ENCODE data around the gene FAM227A. TPM values are rescaled to one million over a fixed set of nuclear protein-coding genes. Genes with fewer than 3 reads are reported as not detected.

FAM227A gene
- 0.27 TPM for total RNA-seq
- long read RNA-seq = 0 reads

GRCh38 chr22:38656256-38657044, at the start of gene FAM227A, which contains the start of gene CBY1:
Gene FAM227A, minus strand, starts transcription at chr22:38656392. Its CDS starts 6,224 bp downstream, at chr22:38650168.
Gene CBY1, plus strand, starts transcription at chr22:38656638. Its CDS starts 11,417 bp downstream, at chr22:38668055.
- peak; percentile 96 for DNase-seq (ENCODE audit: missing footprints)
- ATAC-seq = peak; percentile 95
- intact Hi-C loops (cut with DNase I) = no loop called here

GRCh38 chr22:38705235-38706100, 49.3 kb upstream of the FAM227A start, which contains the start of gene GTPBP1:
Gene GTPBP1, plus strand, starts transcription at chr22:38705944. Its CDS starts 12 bp downstream, at chr22:38705956.
- ATAC-seq = peak; percentile 94
- peak; percentile 99 for DNase-seq (ENCODE audit: missing footprints)
- intact Hi-C loops (cut with DNase I) = loop anchor here (2.0 kb wide), 1 partner anchor 49 kb away; the partner anchor contains the start of gene SUN2

GRCh38 chr22:38704654-38705234, 48.6 kb upstream of the FAM227A start:
- DNase-seq (ENCODE audit: missing footprints) (no peak), ATAC-seq (no peak)
- intact Hi-C loops (cut with DNase I) = no loop called here

- peak; percentile 55 for ATAC-seq
- intact Hi-C loops (cut with DNase I) = no loop called here
- peak; percentile 98 for DNase-seq (ENCODE audit: missing footprints)
These were observed 44.8 kb upstream of the FAM227A start, which contains the start of gene JOSD1 for GRCh38 chr22:38700789-38701628. Gene JOSD1, minus strand, starts transcription at chr22:38700943. Its CDS starts 956 bp downstream, at chr22:38699987.

- DNase-seq (ENCODE audit: missing footprints) (peak; percentile 91), ATAC-seq (peak; percentile 38)
- intact Hi-C loops (cut with DNase I) = no loop called here
These were observed 44.1 kb upstream of the FAM227A start for GRCh38 chr22:38700270-38700788.

- intact Hi-C loops (cut with DNase I) = no loop called here
- ATAC-seq = no peak
- no peak for DNase-seq (ENCODE audit: missing footprints)
These were observed 43.6 kb upstream of the FAM227A start for GRCh38 chr22:38699784-38700183.

- intact Hi-C loops (cut with DNase I) = no loop called here
- ATAC-seq (no peak), DNase-seq (ENCODE audit: missing footprints) (no peak)
These were observed 43.0 kb upstream of the FAM227A start for GRCh38 chr22:38699143-38699542.

GRCh38 chr22:38698407-38699094, 42.4 kb upstream of the FAM227A start:
- DNase-seq (ENCODE audit: missing footprints) (no peak), ATAC-seq (no peak)
- intact Hi-C loops (cut with DNase I) = no loop called here

- DNase-seq (ENCODE audit: missing footprints) (no peak), ATAC-seq (no peak)
- intact Hi-C loops (cut with DNase I) = no loop called here
These were observed 41.4 kb upstream of the FAM227A start for GRCh38 chr22:38697425-38698089.

GRCh38 chr22:38696606-38697424, 40.6 kb upstream of the FAM227A start:
- ATAC-seq (no peak), DNase-seq (ENCODE audit: missing footprints) (no peak)
- intact Hi-C loops (cut with DNase I) = no loop called here

- intact Hi-C loops (cut with DNase I) = no loop called here
- DNase-seq (ENCODE audit: missing footprints) = no peak
- no peak for ATAC-seq
These were observed 38.7 kb upstream of the FAM227A start for GRCh38 chr22:38694940-38695339.

GRCh38 chr22:38694049-38694448, 37.9 kb upstream of the FAM227A start:
- DNase-seq (ENCODE audit: missing footprints) = no peak
- ATAC-seq = no peak
- intact Hi-C loops (cut with DNase I) = no loop called here

GRCh38 chr22:38689651-38690050, 33.5 kb upstream of the FAM227A start:
- intact Hi-C loops (cut with DNase I) = no loop called here
- ATAC-seq (no peak), DNase-seq (ENCODE audit: missing footprints) (no peak)

GRCh38 chr22:38685761-38686160, 29.6 kb upstream of the FAM227A start:
- intact Hi-C loops (cut with DNase I) = no loop called here
- no peak for DNase-seq (ENCODE audit: missing footprints)
- no peak for ATAC-seq

GRCh38 chr22:38684895-38685294, 28.7 kb upstream of the FAM227A start:
- intact Hi-C loops (cut with DNase I) = no loop called here

More at GRCh38 chr22:38684895-38685294, 28.7 kb upstream of the FAM227A start:
- DNase-seq (ENCODE audit: missing footprints) (no peak), ATAC-seq (no peak)
